Body of pancreas (tissue), 4 donors: ENCODE measurements around the gene SLC35F2. TPM values are rescaled to one million over a fixed set of nuclear protein-coding genes. Genes with fewer than 3 reads are reported as not detected.
A peak's percentile ranks its signal among the peaks of the same experiment; 100 is the strongest.
"Not testable (repeated sequence)": the region's sequence is repeated elsewhere in the genome, so short reads cannot be mapped to it uniquely, and the experiment has no call there.

ENCODE experiments used
- ATAC-seq: fragments of 150-250 bp; one replicate; pipeline ENCODE4 v1.9.1; 2016
- DNase-seq, 4 donors: peaks; one replicate each; pipeline ENCODE4 v3.0.0-alpha.2; 2019
- H3K27ac ChIP-seq, 4 donors: fragments of 200-600 bp; sonication (generic); 1 replicate in 3 of 4; 2 replicates in 1 of 4; pipeline versions ENCODE4 v1.5.1 to v1.6.1; 2016 to 2019; ENCODE audit warnings: mild to moderate bottlenecking in 1 of 4, mixed read lengths in 1 of 4, moderate library complexity in 1 of 4
- H3K27me3 ChIP-seq, 2 donors: fragments of 200-600 bp; sonication (generic); one replicate each; pipeline ENCODE4 v1.6.0; 2016; ENCODE audit warnings: mild to moderate bottlenecking in 1 of 2
- H3K36me3 ChIP-seq, 2 donors: fragments of 200-600 bp; sonication (generic); replicated peaks in 1 of 2; 2 replicates each; pipeline ENCODE4 v1.5.1; 2016; ENCODE audit warnings: low read depth in 2 of 2; ENCODE audit not compliant: insufficient read depth in 1 of 2
- H3K4me1 ChIP-seq: fragments of 200-600 bp; sonication (generic); one replicate; pipeline ENCODE4 v1.6.0; 2016
- H3K4me3 ChIP-seq, 2 donors: fragments of 200-600 bp; sonication (generic); 1 replicate in 1 of 2; 2 replicates in 1 of 2; pipeline ENCODE4 v1.5.1; 2016 to 2019
- H3K9me3 ChIP-seq, 3 donors: fragments of 200-600 bp; sonication (generic); 1 replicate in 2 of 3; 2 replicates in 1 of 3; pipeline ENCODE4 v1.5.1; 2016
- POLR2A ChIP-seq, 3 donors: fragments of 450-650 bp; IDR thresholded peaks; one replicate each; pipeline ENCODE4 v1.6.1; 2016; ENCODE audit warnings: antibody characterized with exemption in 3 of 3, mild to moderate bottlenecking in 2 of 3
- WGBS, 2 donors: methylation state at CpG; one replicate each; pipeline ENCODE4 v1.1.5; 2017; 5-methylcytosine and 5-hydroxymethylcytosine counted together
- intact Hi-C: fragments of 100-400 bp; cut with DNase I; formaldehyde crosslinking; loops from one replicate; pipeline ENCODE4 v1.15.1; 2023
- total RNA-seq, 2 donors: library from RNA; depleted of rRNA; stranded (reverse); fragments of >200 nt; gene quantifications; one replicate each; pipeline ENCODE4 v1.1.0, GENCODE V29; 2016
- TF ChIP-seq, protein P1 (sequence below), 7 experiments: fragments of 450-650 bp in 4 of 7; fragments of 200-600 bp in 3 of 7; sonication (generic) in 3 of 7; IDR thresholded peaks; one replicate each; pipeline ENCODE4 v1.5.1; 2016 to 2019; ENCODE audit warnings: antibody characterized with exemption in 7 of 7

SLC35F2 gene, protein sequence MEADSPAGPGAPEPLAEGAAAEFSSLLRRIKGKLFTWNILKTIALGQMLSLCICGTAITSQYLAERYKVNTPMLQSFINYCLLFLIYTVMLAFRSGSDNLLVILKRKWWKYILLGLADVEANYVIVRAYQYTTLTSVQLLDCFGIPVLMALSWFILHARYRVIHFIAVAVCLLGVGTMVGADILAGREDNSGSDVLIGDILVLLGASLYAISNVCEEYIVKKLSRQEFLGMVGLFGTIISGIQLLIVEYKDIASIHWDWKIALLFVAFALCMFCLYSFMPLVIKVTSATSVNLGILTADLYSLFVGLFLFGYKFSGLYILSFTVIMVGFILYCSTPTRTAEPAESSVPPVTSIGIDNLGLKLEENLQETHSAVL
- total RNA-seq: 1 to 10 TPM in 1 of 2 donors, under 1 TPM in 1; 0.33 to 8.6 TPM

DNA sequence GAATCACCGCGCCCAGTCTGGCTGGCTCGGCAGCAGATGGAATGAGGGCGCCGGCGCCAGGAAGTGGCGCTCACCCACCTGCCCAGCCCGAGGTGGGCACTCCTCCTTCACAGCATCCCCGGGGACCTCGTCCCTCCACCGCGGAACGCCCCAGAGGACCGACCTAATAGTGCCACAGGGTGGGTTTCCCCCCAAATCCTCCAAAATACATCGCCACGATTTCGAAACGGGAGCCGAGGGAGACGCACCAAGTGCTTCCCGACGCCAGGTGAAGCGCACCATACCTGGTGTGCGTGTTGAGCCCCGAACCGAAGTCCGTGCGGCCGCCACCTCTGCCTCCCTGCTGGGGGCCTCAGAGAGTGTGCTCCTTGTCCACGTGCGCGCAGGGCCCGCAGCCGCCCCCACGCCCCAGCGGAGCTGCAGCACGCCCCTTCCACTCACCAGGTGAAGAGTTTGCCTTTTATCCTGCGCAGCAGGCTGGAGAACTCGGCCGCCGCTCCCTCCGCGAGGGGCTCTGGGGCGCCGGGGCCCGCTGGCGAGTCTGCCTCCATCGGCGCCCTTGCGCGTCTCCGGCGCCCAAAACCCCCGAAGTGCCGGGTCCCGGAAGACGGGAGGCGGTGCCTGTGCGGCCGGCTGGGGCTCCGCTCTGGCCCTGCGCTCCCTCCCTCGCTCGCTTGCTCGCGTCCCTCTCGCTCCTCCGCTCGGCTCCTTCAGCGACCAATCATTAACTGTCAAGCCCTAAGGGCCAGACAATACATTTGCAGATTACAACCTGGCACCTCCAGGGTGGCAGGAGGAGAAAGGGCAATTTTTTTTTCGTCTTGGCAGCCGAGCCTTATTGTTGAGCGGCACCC is at the start of gene SLC35F2:
Gene SLC35F2 (minus strand): TSS at position 571 of the 854 bp plus-strand sequence. CDS start 20 bp downstream, at position 551.
- peak; percentile 46 to 62 (median 59) for TF ChIP-seq POLR2A (IDR thresholded peaks at IDR 0.05)
- TF ChIP-seq, protein P1, sequence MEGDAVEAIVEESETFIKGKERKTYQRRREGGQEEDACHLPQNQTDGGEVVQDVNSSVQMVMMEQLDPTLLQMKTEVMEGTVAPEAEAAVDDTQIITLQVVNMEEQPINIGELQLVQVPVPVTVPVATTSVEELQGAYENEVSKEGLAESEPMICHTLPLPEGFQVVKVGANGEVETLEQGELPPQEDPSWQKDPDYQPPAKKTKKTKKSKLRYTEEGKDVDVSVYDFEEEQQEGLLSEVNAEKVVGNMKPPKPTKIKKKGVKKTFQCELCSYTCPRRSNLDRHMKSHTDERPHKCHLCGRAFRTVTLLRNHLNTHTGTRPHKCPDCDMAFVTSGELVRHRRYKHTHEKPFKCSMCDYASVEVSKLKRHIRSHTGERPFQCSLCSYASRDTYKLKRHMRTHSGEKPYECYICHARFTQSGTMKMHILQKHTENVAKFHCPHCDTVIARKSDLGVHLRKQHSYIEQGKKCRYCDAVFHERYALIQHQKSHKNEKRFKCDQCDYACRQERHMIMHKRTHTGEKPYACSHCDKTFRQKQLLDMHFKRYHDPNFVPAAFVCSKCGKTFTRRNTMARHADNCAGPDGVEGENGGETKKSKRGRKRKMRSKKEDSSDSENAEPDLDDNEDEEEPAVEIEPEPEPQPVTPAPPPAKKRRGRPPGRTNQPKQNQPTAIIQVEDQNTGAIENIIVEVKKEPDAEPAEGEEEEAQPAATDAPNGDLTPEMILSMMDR (IDR thresholded peaks at IDR 0.05): peak in 1 of 7 experiments; percentile 11
- Histone ChIP-seq H3K36me3 (no peaks in the 10 kb centered on the region), H3K27me3 (no peaks in the 10 kb centered on the region), H3K4me1 (peaks cover 7% of the 10 kb centered on the region), H3K9me3 (peaks cover 0 to 4% (median 0%) of the 10 kb centered on the region in 3 donors), H3K27ac (peak within 1 kb of the TSS; percentile 50 to 84 (median 64)), H3K4me3 (peak within 1 kb of the TSS; percentile 65 to 69)
- DNase-seq (peak; percentile 63 to 72 (median 66)), ATAC-seq (peak; percentile 81)
- WGBS, 2 donors: 0% methylated on average over 12 to 72 of the region's 73 CpGs
- intact Hi-C loops: no loop called here

DNA sequence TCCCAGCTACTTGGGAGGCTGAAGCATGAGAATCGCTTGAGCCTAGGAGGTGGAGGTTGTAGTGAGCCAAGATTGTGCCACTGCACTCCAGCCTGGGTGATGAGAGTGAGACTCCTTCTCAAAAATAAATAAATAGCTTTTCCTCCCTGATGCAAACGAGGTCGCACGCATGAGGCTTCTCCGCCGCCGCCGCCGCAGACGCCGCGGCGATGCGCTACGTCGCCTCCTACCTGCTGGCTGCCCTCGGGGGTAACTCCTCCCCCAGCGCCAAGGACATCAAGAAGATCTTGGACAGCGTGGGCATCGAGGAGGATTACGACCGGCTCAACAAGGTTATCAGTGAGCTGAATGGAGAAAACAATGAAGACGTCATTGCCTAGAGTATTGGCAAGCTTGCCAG is 49.6 kb upstream of the SLC35F2 start:
- no peaks in the 10 kb centered on the region for H3K9me3 ChIP-seq
- no peak for DNase-seq
- no peak overlapping the region for H3K4me3 ChIP-seq
- H3K27ac ChIP-seq: no peak overlapping the region
- no peaks in the 10 kb centered on the region for H3K36me3 ChIP-seq
- no peaks in the 10 kb centered on the region for H3K27me3 ChIP-seq
- H3K4me1 ChIP-seq: no peaks in the 10 kb centered on the region
- no peak for ATAC-seq
- intact Hi-C loops: no loop called here
- no peak for TF ChIP-seq POLR2A (IDR thresholded peaks at IDR 0.05)
- TF ChIP-seq, protein P1 (IDR thresholded peaks at IDR 0.05): no peak
- WGBS, 2 donors: 59 to 83% methylated on average over 23 of the region's 23 CpGs

DNA sequence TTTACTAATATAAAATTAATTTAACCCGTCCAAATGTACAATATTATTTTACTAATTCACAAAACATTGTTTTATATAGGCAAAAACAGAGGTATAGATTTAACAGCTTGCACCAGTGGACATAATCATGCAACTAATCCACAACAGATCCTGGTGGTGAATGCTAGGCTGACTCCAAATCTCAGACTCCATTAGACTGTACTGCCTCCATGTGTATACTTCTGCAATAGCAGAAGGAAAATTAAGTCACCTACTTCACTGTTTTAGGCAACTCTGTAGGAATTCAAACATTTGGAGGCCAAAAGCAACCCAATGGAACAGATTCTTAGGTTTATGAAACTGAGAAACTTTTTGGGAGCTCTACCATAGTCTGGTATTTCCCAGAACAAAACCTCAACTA is 39.7 kb upstream of the SLC35F2 start:
- no peak overlapping the region for H3K4me3 ChIP-seq
- no peaks in the 10 kb centered on the region for H3K9me3 ChIP-seq
- WGBS, 2 donors: 13 to 29% methylated on average over 1 of the region's 1 CpG
- no peak for TF ChIP-seq POLR2A (IDR thresholded peaks at IDR 0.05)
- TF ChIP-seq, protein P1 (IDR thresholded peaks at IDR 0.05): peak in 4 of 7 experiments; percentile 44 to 54 (median 51)
- H3K27me3 ChIP-seq: no peaks in the 10 kb centered on the region
- no peaks in the 10 kb centered on the region for H3K4me1 ChIP-seq
- no peak for ATAC-seq
- no peak overlapping the region for H3K27ac ChIP-seq
- peak in 1 of 4 donors; percentile 2 for DNase-seq
- no peaks in the 10 kb centered on the region for H3K36me3 ChIP-seq
- intact Hi-C loops: no loop called here

DNA sequence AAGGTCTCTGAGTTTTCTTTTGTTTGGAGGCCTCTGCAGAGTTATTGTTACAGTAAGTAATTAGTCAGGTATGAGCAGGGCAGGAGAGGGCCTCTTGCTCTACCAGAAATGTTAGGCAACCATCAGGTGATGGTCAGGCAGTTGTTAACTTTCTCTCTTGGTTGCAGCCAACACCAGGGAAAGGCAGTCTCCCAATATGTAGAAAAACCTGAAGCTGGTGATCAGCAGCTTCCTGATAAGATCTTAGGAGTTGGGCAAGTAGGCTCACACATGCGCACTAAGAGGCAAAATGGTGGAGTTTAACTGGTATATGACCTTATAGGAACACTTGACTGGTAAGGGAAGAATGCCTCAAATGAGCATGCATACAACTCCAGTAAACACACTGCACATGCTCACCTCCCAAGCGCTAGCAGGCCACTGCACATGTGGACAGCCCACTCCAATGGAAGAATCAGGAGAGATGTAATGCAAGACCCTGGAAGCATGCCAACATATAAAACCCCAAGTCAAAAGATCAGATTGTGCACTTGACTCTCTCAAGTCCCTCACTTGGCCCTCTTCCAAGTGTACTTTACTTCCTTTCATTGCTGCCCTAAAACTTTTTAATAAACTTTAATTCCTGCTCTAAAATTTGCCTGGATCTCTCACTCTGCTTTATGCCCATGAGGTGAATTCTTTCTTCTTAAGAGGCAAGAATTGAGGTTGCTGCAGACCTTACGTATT is 23.7 kb upstream of the SLC35F2 start:
- no peak overlapping the region for H3K4me3 ChIP-seq
- TF ChIP-seq POLR2A (IDR thresholded peaks at IDR 0.05): no peak
- TF ChIP-seq, protein P1 (IDR thresholded peaks at IDR 0.05): no peak
- H3K9me3 ChIP-seq: no peaks in the 10 kb centered on the region
- WGBS, 2 donors: 100% methylated on average over 3 of the region's 3 CpGs
- H3K27me3 ChIP-seq: no peaks in the 10 kb centered on the region
- no peak for ATAC-seq
- no peaks in the 10 kb centered on the region for H3K4me1 ChIP-seq
- intact Hi-C loops: no loop called here
- H3K27ac ChIP-seq: no peak overlapping the region
- H3K36me3 ChIP-seq: no peaks in the 10 kb centered on the region
- no peak for DNase-seq

DNA sequence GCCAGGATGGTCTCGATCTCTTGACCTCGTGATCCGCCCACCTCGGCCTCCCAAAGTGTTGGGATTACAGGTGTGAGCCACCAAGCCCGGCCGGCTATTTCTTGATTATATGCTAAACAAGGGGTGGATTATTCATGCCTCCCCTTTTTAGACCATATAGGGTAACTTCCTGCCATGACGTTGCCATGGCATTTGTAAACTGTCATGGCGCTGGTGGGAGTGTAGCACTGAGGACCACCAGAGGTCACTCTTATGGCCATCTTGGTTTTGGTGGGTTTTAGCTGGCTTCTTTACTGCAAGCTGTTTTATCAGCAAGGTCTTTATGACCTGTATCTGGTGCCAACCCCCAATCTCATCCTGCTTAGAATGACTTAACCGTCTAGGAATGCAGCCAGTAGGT is 22.9 kb upstream of the SLC35F2 start:
- intact Hi-C loops, H3K27me3 ChIP-seq, H3K36me3 ChIP-seq, H3K4me3 ChIP-seq, H3K9me3 ChIP-seq, H3K4me1 ChIP-seq, H3K27ac ChIP-seq, DNase-seq, ATAC-seq: not testable (repeated sequence)
- WGBS, 2 donors: 88 to 89% methylated on average over 9 of the region's 9 CpGs
